SK-N-SH (cell line): ENCODE results near the gene REXO5. TPM values are rescaled to one million over a fixed set of nuclear protein-coding genes. Genes with fewer than 3 reads are reported as not detected.

Source experiments
- CTCF ChIA-PET: fragments of 300-600, 350-600 bp; formaldehyde crosslinking; extraction: SDS; loops from one replicate; lab custom pipeline; 2021; lab: Yijun Ruan, JAX
- POLR2A ChIA-PET: fragments of 350-600 bp; sonication (Branson Sonifier 250); formaldehyde crosslinking; extraction: SDS; loops from one replicate; lab custom pipeline; 2020; ENCODE audit warnings: antibody characterized with exemption, inconsistent platforms; lab: Yijun Ruan, JAX
- DNase-seq: peaks from one replicate; pipeline ENCODE4 v3.0.0; 2012
- H2AFZ ChIP-seq: fragments of 200-600 bp; sonication (generic); 2 replicates; pipeline ENCODE4 v1.8.1; 2016; ENCODE audit warnings: antibody characterized with exemption, mild to moderate bottlenecking, low read depth
- H3F3A ChIP-seq: fragments of 200-600 bp; sonication (generic); replicated peaks from 2 replicates; pipeline ENCODE3; 2016; ENCODE audit warnings: antibody characterized with exemption, mild to moderate bottlenecking; ENCODE audit not compliant: insufficient read depth
- H3K27ac ChIP-seq, 2 experiments: fragments of 200-500 bp in 1 of 2; fragments of 200-600 bp in 1 of 2; sonication (Bioruptor generic) in 1 of 2; sonication (generic), shearing (Covaris generic) in 1 of 2; 2 replicates each; pipeline versions ENCODE4 v1.5.1 to v1.6.1; 2014 to 2016; ENCODE audit warnings: low read depth in 2 of 2, inconsistent platforms in 1 of 2, low read length in 1 of 2, mild to moderate bottlenecking in 1 of 2, mixed read lengths in 1 of 2
- H3K27me3 ChIP-seq: fragments of 200-600 bp; sonication (generic), shearing (Covaris generic); 2 replicates; pipeline ENCODE4 v1.6.1; 2016; ENCODE audit warnings: mixed run types; ENCODE audit not compliant: insufficient read depth
- H3K36me3 ChIP-seq, 2 experiments: fragments of 200-500 bp in 1 of 2; fragments of 200-600 bp in 1 of 2; sonication (Bioruptor generic) in 1 of 2; sonication (generic) in 1 of 2; replicated peaks in 1 of 2; 2 replicates each; pipeline versions ENCODE3 to v1.5.1; 2014 to 2016; ENCODE audit warnings: low read length in 1 of 2, mild to moderate bottlenecking in 1 of 2; ENCODE audit not compliant: insufficient read depth in 2 of 2, control insufficient read depth in 1 of 2
- H3K4me1 ChIP-seq, 2 experiments: fragments of 200-500 bp in 1 of 2; fragments of 200-600 bp in 1 of 2; sonication (Bioruptor generic) in 1 of 2; sonication (generic), shearing (Covaris generic) in 1 of 2; 2 replicates each; pipeline versions ENCODE4 v1.5.1 to v1.6.1; 2014 to 2016; ENCODE audit warnings: low read depth in 1 of 2, low read length in 1 of 2, mixed run types in 1 of 2; ENCODE audit not compliant: insufficient read depth in 2 of 2, control insufficient read depth in 1 of 2
- H3K4me2 ChIP-seq: fragments of 200-600 bp; sonication (generic), shearing (Covaris generic); 2 replicates; pipeline ENCODE4 v1.6.1; 2017; ENCODE audit warnings: mixed run types
- H3K4me3 ChIP-seq, 2 experiments: fragments of 200-500 bp in 1 of 2; fragments of 200-600 bp in 1 of 2; sonication (Bioruptor generic) in 1 of 2; sonication (generic), shearing (Covaris generic) in 1 of 2; 2 replicates each; pipeline versions ENCODE4 v1.5.1 to v1.8.1; 2014 to 2016; ENCODE audit warnings: low read depth in 2 of 2, inconsistent platforms in 1 of 2, low read length in 1 of 2, mild to moderate bottlenecking in 1 of 2, mixed read lengths in 1 of 2, moderate library complexity in 1 of 2
- H3K79me2 ChIP-seq: fragments of 200-600 bp; sonication (generic); 2 replicates; pipeline ENCODE4 v1.8.1; 2017; ENCODE audit warnings: mild to moderate bottlenecking; ENCODE audit not compliant: insufficient read depth
- H3K9ac ChIP-seq: fragments of 200-600 bp; sonication (generic); 2 replicates; pipeline ENCODE4 v1.6.1; 2017; ENCODE audit warnings: mixed run types
- H3K9me2 ChIP-seq: fragments of 200-600 bp; sonication (generic); 2 replicates; pipeline ENCODE4 v1.6.1; 2017; ENCODE audit warnings: mixed run types
- H3K9me3 ChIP-seq: fragments of 200-600 bp; sonication (generic); 2 replicates; pipeline ENCODE4 v1.6.1; 2017; ENCODE audit warnings: mixed run types, mild to moderate bottlenecking, moderate library complexity
- H4K20me1 ChIP-seq: fragments of 200-600 bp; sonication (generic); 2 replicates; pipeline ENCODE4 v1.6.1; 2017; ENCODE audit warnings: mild to moderate bottlenecking, mixed run types; ENCODE audit not compliant: insufficient read depth
- CHD2 ChIP-seq: fragments of 150-350 bp; IDR thresholded peaks from 2 replicates; pipeline ENCODE4 v1.6.1; 2018; ENCODE audit warnings: low read length; ENCODE audit not compliant: partially characterized antibody
- CTCF ChIP-seq: fragments of 200-600 bp; sonication (generic); IDR thresholded peaks from 2 replicates; pipeline ENCODE4 v1.6.1; 2017; ENCODE audit warnings: antibody characterized with exemption, mild to moderate bottlenecking, moderate library complexity
- ELF1 ChIP-seq: IDR thresholded peaks from 2 replicates; pipeline ENCODE4 v1.4.0; 2012
- FOSL2 ChIP-seq: IDR thresholded peaks from 2 replicates; pipeline ENCODE4 v1.4.0; 2012; ENCODE audit warnings: low read depth, mild to moderate bottlenecking, moderate library complexity, borderline replicate concordance
- GABPA ChIP-seq: IDR thresholded peaks from 2 replicates; pipeline ENCODE4 v1.4.0; 2012; ENCODE audit warnings: low read depth, mild to moderate bottlenecking
- JUND ChIP-seq: IDR thresholded peaks from 2 replicates; pipeline ENCODE4 v1.4.0; 2012
- MEF2A ChIP-seq: IDR thresholded peaks from 2 replicates; pipeline ENCODE4 v1.4.0; 2012; ENCODE audit warnings: low read depth, borderline replicate concordance
- MXI1 ChIP-seq: IDR thresholded peaks from 2 replicates; pipeline ENCODE4 v1.6.1; 2012; ENCODE audit warnings: mild to moderate bottlenecking, low read depth, low read length, improper control_type of control experiment
- NRF1 ChIP-seq: IDR thresholded peaks from 2 replicates; pipeline ENCODE4 v1.6.1; 2012; ENCODE audit warnings: low read depth, mild to moderate bottlenecking, low read length
- PBX3 ChIP-seq: IDR thresholded peaks from 2 replicates; pipeline ENCODE4; 2012
- RFX5 ChIP-seq: IDR thresholded peaks from 2 replicates; pipeline ENCODE4 v1.6.1; 2012; ENCODE audit warnings: mild to moderate bottlenecking, improper control_type of control experiment, low read length
- RXRA ChIP-seq: IDR thresholded peaks from 2 replicates; pipeline ENCODE4 v1.4.0; 2012; ENCODE audit warnings: low read depth, mild to moderate bottlenecking, borderline replicate concordance
- SMC3 ChIP-seq: IDR thresholded peaks from 2 replicates; pipeline ENCODE4 v1.6.1; 2012; ENCODE audit warnings: low read depth, low read length, improper control_type of control experiment
- TAF1 ChIP-seq: IDR thresholded peaks from 2 replicates; pipeline ENCODE4 v1.6.1; 2012; ENCODE audit warnings: low read depth, mild to moderate bottlenecking, low read length, moderate library complexity, borderline replicate concordance
- TCF12 ChIP-seq: IDR thresholded peaks from 2 replicates; pipeline ENCODE4 v1.4.0; 2012
- ZBTB33 ChIP-seq: IDR thresholded peaks from 2 replicates; pipeline ENCODE4 v1.4.0; 2012; ENCODE audit warnings: low read depth, borderline replicate concordance
- WGBS: methylation state at CpG from one replicate; pipeline ENCODE4 v1.1.6; 2017; ENCODE audit warnings: low lambda C conversion rate; 5-methylcytosine and 5-hydroxymethylcytosine counted together
- polyA plus RNA-seq, 3 experiments: library from polyadenylated mRNA; depleted of rRNA; stranded (reverse); fragments of >200 nt; gene quantifications; 2 replicates each; pipeline ENCODE4 v1.2.3, GENCODE V29; 2012

Gene REXO5
- polyA plus RNA-seq, 1 of the 3 experiments (the other 2 are of a cell fraction) = 3.8 TPM

- Histone ChIP-seq H3K27me3 (no peaks in the 10 kb centered on the region), H4K20me1 (no peaks in the 10 kb centered on the region), H2AFZ (no peak overlapping the region), H3K36me3 (peaks cover 36 to 40% of the 10 kb centered on the region in 2 experiments), H3K9ac (no peak overlapping the region), H3K4me2 (no peak overlapping the region), H3K9me2 (no peaks in the 10 kb centered on the region)
- WGBS = 100% methylated on average over 2 of the region's 2 CpGs
- POLR2A ChIA-PET = no interaction called here
- CTCF ChIA-PET = interaction anchor here (3.8 kb wide), 1 partner anchor 229 kb away, joined by 15 read pairs; no protein-coding TSS in a partner anchor
- TF ChIP-seq MEF2A (no peak), TAF1 (no peak), ZBTB33 (no peak), NRF1 (no peak), MXI1 (no peak), CHD2 (no peak), RXRA (no peak), CTCF (no peak), SMC3 (no peak), PBX3 (no peak), GABPA (no peak), FOSL2 (no peak), TCF12 (no peak), RFX5 (no peak), JUND (no peak), ELF1 (no peak)
- TF ChIP-seq, all 33 proteins: peak for 0
- no peak overlapping the region for H3K4me3 ChIP-seq
- H3K4me1 ChIP-seq = peaks cover 0 to 4% of the 10 kb centered on the region in 2 experiments; a peak in 2 of 4 replicates
- no peak for DNase-seq
- H3K27ac ChIP-seq = no peak overlapping the region
- peaks cover 7% of the 10 kb centered on the region for H3F3A ChIP-seq
- H3K9me3 ChIP-seq = no peaks in the 10 kb centered on the region
- H3K79me2 ChIP-seq = 0 out of 2 replicates have a peak, but pooled peaks cover 2% of the 10 kb centered on the region
Measured at GRCh38 chr16:20854963-20855362, 48.6 kb downstream of the REXO5 start.
